ENCODE data around the gene SLC26A1. TPM values are rescaled to one million over a fixed set of nuclear protein-coding genes. Genes with fewer than 3 reads are reported as not detected.

SLC26A1 gene
- total RNA-seq, 1 experiment from 2014 or later = 0.09 TPM

GRCh38 chr4:990746-991367 lies 2.3 kb downstream of the SLC26A1 start:
- Histone ChIP-seq H4K5ac (ENCODE audit: insufficient read length, low read depth, low read length) (no peak overlapping the region), H2BK20ac (ENCODE audit: low read depth, low read length, poor library complexity, severe bottlenecking) (no peak overlapping the region), H2AFZ (ENCODE audit: low read length) (no peak overlapping the region), H3T11ph (ENCODE audit: low read length) (no peak overlapping the region), H3K27me3 (ENCODE audit: insufficient read depth, low read length) (no peaks in the 10 kb centered on the region; the same call in 1 of the 2 replicates), H3K27ac (ENCODE audit: insufficient read length, low read depth, low read length) (no peak overlapping the region), H4K91ac (ENCODE audit: insufficient read length, low read depth, low read length) (no peak overlapping the region), H3K56ac (ENCODE audit: insufficient read length, low read depth, low read length) (no peak overlapping the region), H3K23me2 (ENCODE audit: insufficient read length, low read depth, low read length, poor library complexity, severe bottlenecking) (peaks cover 3% of the 10 kb centered on the region), H3K9me3 (ENCODE audit: control insufficient read depth, low read depth, low read length) (no peaks in the 10 kb centered on the region), H3K4me1 (ENCODE audit: insufficient read depth, low read length) (no peaks in the 10 kb centered on the region), H4K8ac (replicated peaks; ENCODE audit: insufficient read length, low read depth, low read length) (no peak overlapping the region), H3K4me2 (ENCODE audit: insufficient read depth, insufficient read length, low read length) (no peak overlapping the region), H3K23ac (ENCODE audit: insufficient read length, low read depth, low read length) (no peak overlapping the region), H2BK15ac (ENCODE audit: low read depth, low read length) (no peak overlapping the region), H3K79me2 (ENCODE audit: insufficient read depth, low read length) (no peaks in the 10 kb centered on the region), H2BK120ac (ENCODE audit: low read depth, low read length, poor library complexity, severe bottlenecking) (no peak overlapping the region), H2AK5ac (ENCODE audit: insufficient read length, low read length) (no peak overlapping the region), H3K9ac (ENCODE audit: extremely low read depth, insufficient read length, low read length) (no peak overlapping the region), H2BK5ac (ENCODE audit: insufficient read length, low read length) (no peak overlapping the region), H3K4ac (ENCODE audit: low read depth, low read length) (no peak overlapping the region), H3K18ac (ENCODE audit: insufficient read length, low read depth, low read length) (no peak overlapping the region), H3K14ac (ENCODE audit: insufficient read depth, low read length) (no peak overlapping the region), H3K79me1 (ENCODE audit: insufficient read depth, low read depth, low read length, poor library complexity, severe bottlenecking) (no peaks in the 10 kb centered on the region), H4K20me1 (ENCODE audit: control insufficient read depth, insufficient read depth, insufficient read length) (no peaks in the 10 kb centered on the region), H2BK12ac (ENCODE audit: insufficient read length, low read depth, low read length) (no peak overlapping the region)
- no peak for TF ChIP-seq CTCF (conservative IDR thresholded peaks at IDR 0.05)
- DNase-seq = no peak
- H3K27ac Mint-ChIP-seq = no peak overlapping the region
- no peaks in the 10 kb centered on the region for H3K36me3 Mint-ChIP-seq (ENCODE audit: insufficient read depth in 1 of 3, low read depth in 3 of 3)
- no peaks in the 10 kb centered on the region for H3K9me3 Mint-ChIP-seq
- WGBS (ENCODE audit: extremely low coverage, insufficient read length, low lambda C conversion rate) = no CpG with 5 or more reads among the region's 26 CpGs
- peak overlapping the region in 1 of 2 experiments; percentile 35; a peak in 1 of 5 replicates for H3K4me3 Mint-ChIP-seq
- peaks cover 4 to 5% of the 10 kb centered on the region in 2 experiments; a peak in 3 of 4 replicates for H3K4me1 Mint-ChIP-seq
- H3K27me3 Mint-ChIP-seq (ENCODE audit: low read depth) = peaks cover 19% of the 10 kb centered on the region

All from H9 (cell line).